Hepatocyte (in vitro differentiated cells): ENCODE measurements around the gene ETHE1. TPM values are rescaled to one million over a fixed set of nuclear protein-coding genes. Genes with fewer than 3 reads are reported as not detected.
A peak's percentile ranks its signal among the peaks of the same experiment; 100 is the strongest.

Experiments
- DNase-seq: peaks from one replicate; pipeline ENCODE4 v3.0.0-alpha.2; 2016; ENCODE audit warnings: low spot score
- H2AFZ ChIP-seq: fragments of 200-600 bp; sonication (generic); 2 replicates; pipeline ENCODE4 v1.6.0; 2016; ENCODE audit warnings: antibody characterized with exemption, mild to moderate bottlenecking
- H3K27ac ChIP-seq: fragments of 200-600 bp; sonication (generic); 2 replicates; pipeline ENCODE4 v1.5.1; 2016; ENCODE audit warnings: mild to moderate bottlenecking
- H3K27me3 ChIP-seq: fragments of 200-600 bp; sonication (generic); 2 replicates; pipeline ENCODE4 v1.6.1; 2016
- H3K36me3 ChIP-seq: fragments of 200-600 bp; sonication (generic); replicated peaks from 2 replicates; pipeline ENCODE4 v1.5.1; 2016; ENCODE audit warnings: low read depth; ENCODE audit not compliant: insufficient read depth
- H3K4me1 ChIP-seq: fragments of 200-600 bp; sonication (generic); 2 replicates; pipeline ENCODE4 v1.5.1; 2016; ENCODE audit warnings: mild to moderate bottlenecking, moderate library complexity; ENCODE audit not compliant: insufficient read depth
- H3K4me2 ChIP-seq: fragments of 200-600 bp; sonication (generic); 2 replicates; pipeline ENCODE4 v1.6.0; 2016
- H3K4me3 ChIP-seq: fragments of 200-600 bp; sonication (generic); 2 replicates; pipeline ENCODE4 v1.5.1; 2016; ENCODE audit warnings: mild to moderate bottlenecking
- H3K79me2 ChIP-seq: fragments of 200-600 bp; sonication (generic); 2 replicates; pipeline ENCODE4 v1.6.0; 2017; ENCODE audit warnings: mild to moderate bottlenecking
- H3K9me2 ChIP-seq: fragments of 200-600 bp; sonication (generic); replicated peaks from 2 replicates; pipeline ENCODE4 v1.6.0; 2017; ENCODE audit warnings: mild to moderate bottlenecking; ENCODE audit not compliant: insufficient read depth
- H3K9me3 ChIP-seq: fragments of 200-600 bp; sonication (generic); 2 replicates; pipeline ENCODE4 v1.5.1; 2016; ENCODE audit warnings: low read depth, mild to moderate bottlenecking
- H4K20me1 ChIP-seq: fragments of 200-600 bp; sonication (generic); 2 replicates; pipeline ENCODE4 v1.6.0; 2016; ENCODE audit warnings: mild to moderate bottlenecking; ENCODE audit not compliant: insufficient read depth, poor library complexity, severe bottlenecking
- EZH2 ChIP-seq: fragments of 200-600 bp; sonication (generic); IDR thresholded peaks from 2 replicates; pipeline ENCODE4 v1.6.1; 2016; ENCODE audit warnings: antibody characterized with exemption, mild to moderate bottlenecking, borderline replicate concordance
- EZH2phosphoT487 ChIP-seq: fragments of 200-600 bp; sonication (generic); IDR thresholded peaks from one replicate; pipeline ENCODE4 v1.6.1; 2018; ENCODE audit warnings: antibody characterized with exemption, mild to moderate bottlenecking, low read depth, moderate library complexity; ENCODE audit not compliant: unreplicated experiment, severe bottlenecking
- WGBS: methylation state at CpG from one replicate; pipeline ENCODE4 v1.1.6; 2016; ENCODE audit warnings: low lambda C conversion rate; ENCODE audit errors: missing lambda C conversion rate; 5-methylcytosine and 5-hydroxymethylcytosine counted together
- polyA plus RNA-seq: library from polyadenylated mRNA; unstranded; fragments of >200 nt; fragmentation: Nextera tagmentation; extraction: Ambion mirVana; gene quantifications from 2 replicates; pipeline ENCODE4 v1.2.1, GENCODE V29; 2016
- total RNA-seq: library from RNA; depleted of rRNA; stranded (reverse); fragments of >200 nt; gene quantifications from 2 replicates; pipeline ENCODE4 v1.2.3, GENCODE V29; 2014
- TF ChIP-seq, protein P1 (sequence below): fragments of 200-600 bp; sonication (generic); IDR thresholded peaks from 2 replicates; pipeline ENCODE4 v1.5.1; 2016; ENCODE audit warnings: antibody characterized with exemption, mild to moderate bottlenecking; ENCODE audit not compliant: poor library complexity

The ETHE1 gene
- total and polyA plus RNA-seq, 2 experiments from 2014 or later = 42.1 to 65.1 TPM

DNA sequence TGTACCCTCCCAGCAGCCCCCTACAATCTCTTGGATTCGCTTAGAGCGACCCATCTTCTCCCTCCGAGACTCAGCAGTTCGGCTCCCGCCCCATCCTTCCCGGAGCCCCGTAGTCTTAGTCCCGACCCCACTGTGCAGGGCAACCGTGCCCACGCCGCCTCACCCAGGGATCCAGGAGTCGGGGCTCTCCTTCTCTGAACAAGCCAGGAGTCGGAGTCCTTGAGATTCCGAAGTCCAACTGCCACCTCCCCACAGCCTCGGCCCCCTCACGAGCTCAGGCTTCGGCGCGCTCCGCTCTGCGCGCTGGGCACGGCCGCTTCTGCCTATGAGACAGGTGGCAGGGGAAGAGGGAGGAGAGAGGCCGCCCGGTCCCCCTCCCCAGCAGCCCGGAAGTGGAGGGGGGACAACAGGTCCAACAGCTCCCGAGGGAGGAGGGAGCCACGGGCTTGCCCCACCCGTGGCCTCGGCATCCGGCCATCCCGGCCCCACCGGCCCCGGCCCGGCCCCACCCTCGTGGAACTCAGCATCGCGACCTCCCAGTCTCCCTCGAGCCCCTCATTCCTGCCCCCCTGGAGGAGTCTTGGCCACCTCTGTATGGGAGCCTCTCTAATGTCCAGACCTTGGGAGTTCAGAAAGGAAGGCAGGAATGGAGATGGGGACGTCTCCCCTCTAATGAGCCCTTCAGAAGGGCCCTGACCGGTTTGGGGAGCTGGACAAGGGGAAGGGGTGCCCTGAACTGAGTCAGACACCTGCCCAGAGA is 22.4 kb downstream of the ETHE1 start, which contains the start of gene PHLDB3:
Gene PHLDB3 (minus strand): TSS at position 321 of the 760 bp plus-strand sequence. CDS start 628 bp downstream, outside the sequence.
- no peaks in the 10 kb centered on the region for H3K36me3 ChIP-seq
- peak within 1 kb of the TSS; percentile 91 for H3K4me2 ChIP-seq
- peak within 1 kb of the TSS; percentile 50 for H3K4me3 ChIP-seq
- no peaks in the 10 kb centered on the region for H3K9me3 ChIP-seq
- H2AFZ ChIP-seq = peak within 1 kb of the TSS; percentile 82
- no peaks in the 10 kb centered on the region for H4K20me1 ChIP-seq
- peaks cover 11% of the 10 kb centered on the region for H3K4me1 ChIP-seq
- H3K79me2 ChIP-seq = peaks cover 12% of the 10 kb centered on the region
- peak within 1 kb of the TSS; percentile 91 for H3K27ac ChIP-seq
- peak; percentile 77 for DNase-seq
- TF ChIP-seq, protein P1, sequence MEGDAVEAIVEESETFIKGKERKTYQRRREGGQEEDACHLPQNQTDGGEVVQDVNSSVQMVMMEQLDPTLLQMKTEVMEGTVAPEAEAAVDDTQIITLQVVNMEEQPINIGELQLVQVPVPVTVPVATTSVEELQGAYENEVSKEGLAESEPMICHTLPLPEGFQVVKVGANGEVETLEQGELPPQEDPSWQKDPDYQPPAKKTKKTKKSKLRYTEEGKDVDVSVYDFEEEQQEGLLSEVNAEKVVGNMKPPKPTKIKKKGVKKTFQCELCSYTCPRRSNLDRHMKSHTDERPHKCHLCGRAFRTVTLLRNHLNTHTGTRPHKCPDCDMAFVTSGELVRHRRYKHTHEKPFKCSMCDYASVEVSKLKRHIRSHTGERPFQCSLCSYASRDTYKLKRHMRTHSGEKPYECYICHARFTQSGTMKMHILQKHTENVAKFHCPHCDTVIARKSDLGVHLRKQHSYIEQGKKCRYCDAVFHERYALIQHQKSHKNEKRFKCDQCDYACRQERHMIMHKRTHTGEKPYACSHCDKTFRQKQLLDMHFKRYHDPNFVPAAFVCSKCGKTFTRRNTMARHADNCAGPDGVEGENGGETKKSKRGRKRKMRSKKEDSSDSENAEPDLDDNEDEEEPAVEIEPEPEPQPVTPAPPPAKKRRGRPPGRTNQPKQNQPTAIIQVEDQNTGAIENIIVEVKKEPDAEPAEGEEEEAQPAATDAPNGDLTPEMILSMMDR = no peak
- TF ChIP-seq EZH2 (no peak), EZH2phosphoT487 (no peak)
- H3K9me2 ChIP-seq = no peaks in the 10 kb centered on the region
- no peaks in the 10 kb centered on the region for H3K27me3 ChIP-seq
- 4% methylated on average over 38 of the region's 42 CpGs for WGBS

DNA sequence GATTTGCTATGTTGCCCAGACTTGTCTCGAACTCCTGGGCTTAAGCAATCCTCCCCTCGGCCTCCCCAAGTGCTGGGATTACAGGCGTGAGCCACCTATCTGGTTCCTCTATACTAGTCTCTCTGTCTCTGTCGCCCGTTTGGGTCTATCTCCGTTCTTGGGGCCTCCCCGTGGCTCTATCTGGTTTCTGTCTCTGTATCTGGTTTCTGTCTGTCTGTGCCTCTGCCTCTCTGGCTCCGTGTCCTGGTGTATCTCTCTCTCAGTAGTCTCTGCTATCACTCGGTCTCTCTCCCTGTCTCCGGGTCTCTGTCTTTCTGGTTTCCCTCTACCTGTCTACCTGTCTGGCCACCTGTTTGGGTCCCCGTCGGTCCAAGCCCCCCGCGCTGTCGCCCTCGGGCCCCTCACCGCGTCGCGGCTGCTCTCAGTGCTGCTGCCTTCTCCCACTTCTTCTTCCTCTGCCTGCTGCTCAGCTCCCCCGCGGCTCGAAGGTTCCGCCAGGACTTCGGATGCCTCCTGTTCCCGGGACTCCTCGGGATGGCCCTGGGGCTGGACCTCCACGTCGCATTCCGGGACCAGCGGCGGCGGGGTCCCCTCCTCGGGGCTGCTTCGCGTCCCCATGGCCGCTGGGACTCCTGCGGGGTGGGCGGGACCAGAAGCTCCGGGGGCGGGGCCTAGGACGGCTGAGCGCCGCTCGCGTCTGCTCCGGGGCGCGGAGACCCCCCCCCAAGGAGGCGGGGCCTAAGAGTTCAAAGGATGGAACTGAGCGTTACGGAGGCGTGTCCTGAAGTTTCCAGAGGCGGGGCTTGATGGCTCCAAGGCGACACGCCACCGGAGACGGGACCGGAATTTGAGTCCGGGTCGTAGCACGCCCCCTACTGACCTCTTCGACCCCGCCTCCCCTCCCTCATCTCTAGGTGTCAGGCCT is 23.2 kb downstream of the ETHE1 start:
- TF ChIP-seq, protein P1 = peak; percentile 41
- no peak for TF ChIP-seq EZH2phosphoT487
- no peaks in the 10 kb centered on the region for H4K20me1 ChIP-seq
- peak; percentile 99 for DNase-seq
- WGBS = 2% methylated on average over 55 of the region's 64 CpGs
- H3K79me2 ChIP-seq = peaks cover 12% of the 10 kb centered on the region
- no peaks in the 10 kb centered on the region for H3K9me2 ChIP-seq
- H3K4me3 ChIP-seq = peak overlapping the region; percentile 50
- peak overlapping the region; percentile 82 for H2AFZ ChIP-seq
- H3K9me3 ChIP-seq = no peaks in the 10 kb centered on the region
- peaks cover 19% of the 10 kb centered on the region for H3K4me1 ChIP-seq
- no peaks in the 10 kb centered on the region for H3K36me3 ChIP-seq
- H3K27ac ChIP-seq = peak overlapping the region; percentile 91
- peak overlapping the region; percentile 91 for H3K4me2 ChIP-seq
- no peaks in the 10 kb centered on the region for H3K27me3 ChIP-seq

GRCh38 chr19:43502419-43502976 is 24.5 kb downstream of the ETHE1 start:
- Histone ChIP-seq H2AFZ (no peak overlapping the region), H4K20me1 (no peaks in the 10 kb centered on the region), H3K9me3 (no peaks in the 10 kb centered on the region), H3K36me3 (no peaks in the 10 kb centered on the region), H3K4me3 (no peak overlapping the region), H3K27me3 (no peaks in the 10 kb centered on the region), H3K4me2 (peak overlapping the region; percentile 91), H3K27ac (no peak overlapping the region), H3K9me2 (no peaks in the 10 kb centered on the region), H3K4me1 (peaks cover 23% of the 10 kb centered on the region), H3K79me2 (peaks cover 12% of the 10 kb centered on the region)
- TF ChIP-seq EZH2phosphoT487 (no peak), EZH2 (no peak)
- TF ChIP-seq, protein P1 = no peak
- DNase-seq = no peak
- 93% methylated on average over 23 of the region's 23 CpGs for WGBS
